SHP77 treated with DMSO at 0.1 percent for 48 hours (cell line): ENCODE results near the gene SHPK.

Experiments used
- DNase-seq: peaks from one replicate; lab custom pipeline; 2025; lab: John Stamatoyannopoulos, UW

Gene SHPK

DNA sequence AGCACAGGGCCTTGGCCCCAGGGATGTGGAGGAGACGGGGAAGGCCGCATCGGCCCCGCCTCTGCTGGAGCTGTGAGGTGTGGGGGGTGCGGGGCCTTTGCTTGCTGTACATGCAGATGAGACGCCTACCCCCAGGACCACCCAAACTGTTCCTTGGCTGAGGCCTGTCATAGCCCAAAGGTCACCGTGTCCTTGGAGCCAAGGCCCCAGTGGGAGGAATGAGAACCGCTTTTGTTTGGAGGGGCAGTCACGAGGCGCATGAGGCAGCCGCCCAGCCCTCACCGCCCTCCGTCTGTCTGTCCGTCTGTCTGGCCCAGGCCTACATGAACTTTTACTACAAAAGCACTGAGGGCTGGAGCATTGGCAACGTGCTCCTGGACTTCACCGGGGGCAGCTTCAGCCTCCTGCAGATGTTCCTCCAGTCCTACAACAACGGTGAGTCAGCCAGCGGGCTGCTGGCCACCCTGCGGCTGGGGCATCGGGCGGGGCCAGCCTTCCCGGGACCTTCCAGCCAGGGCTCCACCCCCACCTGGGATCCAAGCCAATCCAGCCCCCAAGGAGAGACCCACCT lies 23.6 kb upstream of the SHPK start:
- no peak for DNase-seq

DNA sequence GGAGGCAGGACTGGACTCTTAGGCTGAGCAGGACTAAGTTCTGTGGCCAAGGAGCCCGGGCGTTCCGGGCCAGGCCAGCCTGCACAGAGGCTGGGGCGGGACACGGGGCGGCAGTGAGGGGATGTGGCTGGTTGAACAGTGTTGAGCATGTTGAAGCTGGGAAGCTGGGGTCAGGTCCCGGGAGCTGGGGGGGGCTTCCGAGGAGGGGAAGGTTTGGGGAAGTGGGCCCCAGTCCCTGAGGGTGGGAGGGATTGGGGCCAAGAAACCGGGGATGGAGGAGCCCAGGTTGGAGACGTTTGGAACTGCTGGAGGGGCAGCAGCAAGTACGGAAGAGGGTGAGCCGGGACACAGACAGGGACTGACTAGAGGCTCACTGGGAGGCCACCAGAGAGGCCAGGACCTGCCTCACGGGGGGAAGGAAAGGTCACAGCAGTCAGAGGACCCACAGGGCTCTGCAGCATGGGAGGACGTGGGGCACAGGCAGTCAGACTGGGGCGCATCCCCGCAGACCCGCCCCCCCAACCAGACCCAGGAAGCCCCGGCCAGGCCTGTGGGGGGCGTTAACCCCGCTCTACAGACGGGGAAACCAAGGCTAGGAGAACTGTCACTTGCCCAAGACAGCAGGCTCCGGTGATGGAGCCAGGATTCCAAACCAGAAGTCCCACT lies 22.9 kb upstream of the SHPK start:
- no peak for DNase-seq

DNA sequence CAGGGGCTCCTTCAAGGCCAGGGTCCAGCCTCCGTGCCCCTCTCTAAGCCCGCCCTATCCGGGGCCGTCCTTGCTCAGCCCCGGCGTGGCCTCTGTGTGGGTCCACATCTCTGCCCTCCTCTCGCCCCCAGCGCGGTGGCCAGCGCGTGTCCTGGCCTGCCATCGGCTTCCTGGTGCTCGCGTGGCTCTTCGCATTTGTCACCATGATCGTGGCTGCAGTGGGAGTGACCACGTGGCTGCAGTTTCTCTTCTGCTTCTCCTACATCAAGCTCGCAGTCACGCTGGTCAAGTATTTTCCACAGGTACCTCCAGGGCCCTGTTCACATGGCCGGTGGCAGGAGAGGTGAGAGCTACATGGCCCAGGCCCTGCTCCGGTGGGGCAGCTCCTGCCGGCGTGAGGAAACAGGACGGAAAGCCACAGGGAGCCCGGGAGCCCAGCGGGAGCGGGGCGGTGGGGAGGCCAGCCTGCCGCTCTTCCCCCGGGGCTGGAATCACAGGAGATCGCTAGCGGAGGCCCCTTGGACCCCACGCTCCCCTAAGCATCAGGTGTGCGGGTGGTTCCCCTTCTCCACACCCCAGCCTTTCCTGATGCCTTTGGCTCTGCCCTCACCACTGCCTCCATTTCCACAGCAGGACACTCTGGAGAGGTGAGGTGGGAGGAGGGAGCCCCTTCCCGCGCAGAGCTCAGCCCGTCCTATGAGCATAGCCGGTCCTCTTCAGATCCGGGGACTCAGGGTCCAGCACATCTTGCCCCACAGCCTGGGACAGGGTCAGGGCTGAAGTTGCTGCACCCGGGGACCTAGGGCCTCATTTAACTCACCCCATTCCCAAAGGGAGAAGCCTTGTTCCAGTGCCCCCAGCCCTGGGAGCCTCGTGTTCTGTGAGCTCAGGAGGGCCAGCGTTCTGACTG lies 22.1 kb upstream of the SHPK start:
- no peak for DNase-seq

DNA sequence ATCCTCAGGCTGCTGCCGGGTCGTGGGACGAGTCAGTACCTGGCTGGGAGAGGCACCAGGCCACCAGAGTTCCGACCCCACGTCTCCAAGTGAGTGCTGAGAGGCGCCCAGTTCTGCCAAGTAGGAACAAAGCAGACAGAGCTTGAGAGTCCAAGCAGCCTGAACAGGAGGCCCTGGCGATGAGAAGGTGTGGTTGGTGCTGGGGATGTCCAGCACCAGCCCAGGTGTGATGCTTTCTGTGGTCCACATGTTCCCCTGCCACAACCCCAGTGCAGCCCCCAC lies 21.5 kb upstream of the SHPK start:
- no peak for DNase-seq

DNA sequence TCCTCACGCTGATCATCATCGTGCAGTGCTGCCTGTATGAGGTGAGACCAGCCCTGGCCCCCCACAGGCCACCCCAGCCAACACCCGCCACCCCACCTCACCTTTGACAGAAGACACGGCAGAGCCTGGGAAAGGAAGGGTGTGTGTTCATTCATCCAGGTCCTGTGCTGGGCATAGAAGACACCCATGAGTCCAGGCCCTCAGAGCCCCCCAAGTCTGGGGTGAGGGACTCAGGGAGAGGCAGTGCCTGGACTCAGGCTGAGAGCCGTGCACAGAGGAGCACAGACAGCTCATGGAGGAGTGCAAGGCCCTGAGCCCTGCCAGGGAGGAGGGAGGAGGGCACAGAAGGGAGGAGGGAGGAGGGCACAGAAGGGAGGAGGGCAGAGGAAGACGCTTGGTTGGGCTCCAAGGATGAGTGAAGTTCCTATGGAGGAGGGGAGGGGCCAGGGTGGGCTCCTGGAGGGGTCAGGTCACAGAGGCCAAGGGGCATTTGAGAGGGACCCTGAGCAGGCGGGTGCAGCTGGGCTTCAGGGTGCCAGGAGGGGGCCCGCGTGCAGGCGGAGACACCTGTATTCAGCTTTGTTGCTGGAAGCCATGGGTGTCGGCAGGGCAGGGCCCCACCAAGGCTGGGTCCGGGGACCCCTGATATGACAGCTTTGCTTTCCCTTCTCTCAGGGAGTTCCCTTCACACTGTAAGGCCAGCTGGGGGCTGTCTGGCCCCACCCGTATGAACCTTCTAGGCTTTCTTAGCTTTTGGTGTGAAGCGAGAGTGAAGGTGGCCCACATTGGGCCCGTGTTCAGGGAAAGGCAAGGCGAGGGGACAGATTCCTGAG lies 20.9 kb upstream of the SHPK start:
- DNase-seq: no peak

DNA sequence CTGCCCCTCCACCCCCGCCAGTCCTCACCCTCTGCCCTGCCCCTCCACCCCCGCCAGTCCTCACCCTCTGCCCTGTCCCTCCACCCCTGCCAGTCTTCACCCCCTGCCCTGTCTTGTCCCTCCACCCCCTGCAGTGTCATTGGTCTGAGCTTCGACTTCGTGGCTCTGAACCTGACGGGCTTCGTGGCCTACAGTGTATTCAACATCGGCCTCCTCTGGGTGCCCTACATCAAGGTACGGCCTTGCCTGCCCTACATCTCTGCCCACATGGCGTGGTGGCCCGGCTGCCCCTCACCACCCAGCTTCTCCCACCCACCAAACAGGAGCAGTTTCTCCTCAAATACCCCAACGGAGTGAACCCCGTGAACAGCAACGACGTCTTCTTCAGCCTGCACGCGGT lies 20.3 kb upstream of the SHPK start:
- no peak for DNase-seq

DNA sequence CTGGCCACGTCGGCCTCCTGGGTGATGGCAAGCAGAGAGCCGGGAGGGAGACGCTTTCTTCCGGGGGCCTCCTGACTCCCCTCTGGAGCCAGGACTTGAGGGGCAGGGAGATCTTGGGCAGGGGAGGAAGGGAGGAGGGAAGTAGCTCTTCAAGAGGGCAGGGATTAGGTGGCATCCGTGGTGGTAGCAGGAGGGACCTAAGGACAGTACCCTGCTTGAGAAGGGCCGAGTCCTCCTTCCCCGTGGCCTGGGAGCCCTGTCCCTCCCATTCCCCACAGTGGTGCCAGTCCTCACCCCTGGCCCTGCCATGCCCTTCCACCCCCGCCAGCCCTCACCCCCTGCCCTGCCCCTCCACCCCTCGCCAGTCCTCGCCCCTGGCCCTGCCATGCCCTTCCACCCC lies 19.7 kb upstream of the SHPK start:
- DNase-seq: no peak

DNA sequence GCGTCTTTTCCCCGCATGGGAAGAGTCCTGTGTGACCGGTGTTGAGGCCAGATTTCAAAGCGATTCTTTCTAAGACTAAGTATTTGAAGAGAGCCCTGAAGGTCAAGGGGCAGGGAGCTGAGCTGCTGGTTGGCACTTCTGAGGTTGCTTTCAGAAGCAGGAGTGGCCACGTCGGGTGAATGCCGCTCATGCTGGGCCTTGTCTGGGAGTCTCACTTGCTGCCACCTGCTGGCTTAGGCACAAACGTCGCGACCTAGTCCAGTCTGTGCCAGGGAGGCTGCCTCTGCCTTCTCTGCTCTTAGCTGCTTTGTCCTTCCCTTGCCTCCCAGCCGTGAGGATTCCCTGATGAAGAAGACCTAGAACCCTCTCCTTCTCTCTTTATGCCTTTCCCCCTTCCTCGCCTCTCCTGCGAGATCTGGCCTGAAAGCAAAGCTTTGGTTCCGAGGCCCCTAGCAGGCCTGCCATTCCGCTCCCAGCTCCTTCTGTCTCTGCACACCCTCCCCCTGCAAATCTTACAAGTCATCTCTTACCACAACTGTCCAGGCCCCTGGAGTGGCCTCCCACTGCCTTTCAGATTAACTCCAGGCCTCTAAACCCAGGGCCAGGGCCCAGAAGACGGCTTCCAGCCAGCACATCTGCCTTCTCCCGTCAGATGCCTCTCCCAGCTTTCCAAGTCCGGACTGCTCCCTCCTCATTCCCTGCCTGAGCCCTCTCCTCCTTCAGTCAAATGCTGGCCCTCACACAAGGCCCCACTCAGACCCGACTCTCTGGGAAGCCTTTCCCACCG lies 11.9 kb upstream of the SHPK start:
- DNase-seq: no peak

DNA sequence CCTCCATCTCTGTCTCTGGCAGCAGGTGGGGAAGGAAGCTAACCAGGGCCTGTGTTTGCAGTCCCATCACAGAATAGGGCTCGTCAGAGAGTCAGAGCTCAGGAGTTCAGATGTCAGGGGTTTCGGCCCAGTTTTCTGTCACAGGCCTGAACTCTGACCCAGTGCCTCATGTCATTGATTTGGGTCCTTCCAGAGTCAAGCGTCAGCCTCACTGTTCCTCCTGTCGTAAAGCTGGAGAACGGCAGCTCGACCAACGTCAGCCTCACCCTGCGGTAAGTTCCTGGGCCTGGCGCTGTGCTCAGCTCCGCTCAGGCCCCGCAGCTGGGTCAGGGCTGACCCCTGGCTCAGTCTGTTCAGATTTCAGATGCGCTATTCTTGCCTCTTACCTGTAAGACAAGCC lies 11.2 kb upstream of the SHPK start:
- no peak for DNase-seq

DNA sequence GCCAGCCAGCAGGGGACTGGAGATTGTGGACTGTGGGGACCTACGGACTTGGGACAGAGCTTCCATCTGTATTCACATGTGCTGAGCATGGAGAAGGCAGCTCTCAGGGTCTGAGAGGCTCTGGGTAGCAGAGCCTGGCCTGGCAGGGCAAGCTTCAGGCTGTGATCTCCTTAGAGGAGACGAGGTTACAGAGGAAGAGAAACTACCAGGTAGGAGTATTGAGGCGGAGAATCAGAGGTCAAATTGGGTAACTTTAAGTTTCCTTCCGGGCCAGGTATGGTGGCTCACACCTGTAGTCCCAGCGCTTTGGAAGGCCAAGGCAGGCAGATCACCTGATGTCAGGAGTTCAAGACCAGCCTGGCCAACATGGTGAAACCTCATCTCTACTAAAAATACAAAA lies 9.3 kb upstream of the SHPK start:
- no peak for DNase-seq

DNA sequence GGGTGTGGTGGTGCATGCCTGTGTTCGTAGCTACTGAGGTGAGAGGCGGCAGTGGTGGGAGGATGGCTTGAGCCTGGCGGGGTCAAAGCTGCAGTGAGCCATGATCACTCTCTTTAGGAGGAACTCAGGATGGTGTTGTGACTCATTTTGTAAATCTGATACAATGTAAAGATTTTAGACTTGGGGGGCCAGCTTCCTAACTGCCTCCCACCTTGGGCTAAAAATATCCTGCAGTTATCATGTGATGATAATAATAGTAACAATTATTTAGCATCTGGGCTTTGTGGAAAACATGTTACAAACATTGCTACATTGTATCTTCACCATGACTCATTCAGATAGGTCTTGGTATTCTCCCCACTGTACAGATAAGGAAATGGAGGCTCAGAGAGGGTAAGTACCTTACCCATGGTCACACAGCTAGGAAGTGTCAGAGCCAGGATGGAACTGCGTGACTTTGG lies 7.9 kb upstream of the SHPK start:
- DNase-seq: no peak

DNA sequence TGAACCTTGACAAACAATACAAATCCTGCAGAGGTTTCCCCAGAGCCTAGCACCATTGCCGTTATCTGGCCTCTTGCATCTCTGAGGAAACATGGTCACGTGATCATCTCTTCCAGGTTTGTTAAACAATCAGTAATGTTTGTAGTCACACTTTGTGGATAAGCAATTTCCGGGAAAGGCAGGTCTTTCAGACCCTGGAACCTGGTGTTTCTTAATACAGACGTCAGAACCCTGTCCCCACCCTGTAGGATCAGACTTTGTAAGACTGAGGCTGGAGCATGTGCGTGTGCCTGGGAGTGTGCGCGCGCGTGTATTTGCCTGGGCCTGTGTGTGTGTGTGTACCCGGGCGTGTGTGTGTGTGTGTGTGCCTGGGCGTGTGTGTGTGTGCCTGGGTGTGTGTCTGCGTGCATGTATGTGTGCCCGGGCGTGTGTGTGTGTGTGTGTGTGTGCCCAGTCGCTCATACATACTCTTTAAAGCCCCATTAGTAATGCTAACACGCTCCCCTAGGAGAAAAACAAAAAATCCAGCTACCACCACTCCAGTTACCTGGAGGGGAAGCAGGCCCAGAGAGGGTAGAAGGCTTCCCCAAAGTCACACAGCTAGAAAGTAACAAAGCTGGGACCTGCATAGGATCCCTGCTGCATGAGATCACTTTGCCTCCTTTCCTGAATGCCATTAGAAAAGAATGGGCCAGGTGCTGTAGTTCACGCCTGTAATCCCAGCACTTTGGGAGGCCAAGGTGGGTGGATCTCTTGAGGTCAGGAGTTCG lies 5.9 kb upstream of the SHPK start:
- DNase-seq: no peak

DNA sequence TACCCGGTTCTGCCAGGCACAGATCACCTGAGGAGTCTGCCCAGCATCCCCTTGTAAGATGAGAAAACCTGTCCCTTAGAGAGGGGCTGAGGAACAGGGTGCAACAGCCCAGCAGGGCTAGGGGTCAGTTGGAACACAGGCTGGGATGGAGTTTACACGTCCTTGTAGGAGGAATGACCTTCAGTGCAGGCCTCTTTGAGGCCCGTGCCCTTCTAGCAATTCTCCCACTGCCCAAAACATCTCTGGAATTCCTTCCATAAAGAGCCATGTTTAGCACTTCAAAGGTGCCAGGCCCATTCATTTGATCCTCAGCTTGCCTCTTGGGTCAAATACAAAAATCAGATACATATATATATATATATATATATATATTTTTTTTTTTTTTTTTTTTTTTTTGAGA lies 5.0 kb upstream of the SHPK start:
- no peak for DNase-seq

DNA sequence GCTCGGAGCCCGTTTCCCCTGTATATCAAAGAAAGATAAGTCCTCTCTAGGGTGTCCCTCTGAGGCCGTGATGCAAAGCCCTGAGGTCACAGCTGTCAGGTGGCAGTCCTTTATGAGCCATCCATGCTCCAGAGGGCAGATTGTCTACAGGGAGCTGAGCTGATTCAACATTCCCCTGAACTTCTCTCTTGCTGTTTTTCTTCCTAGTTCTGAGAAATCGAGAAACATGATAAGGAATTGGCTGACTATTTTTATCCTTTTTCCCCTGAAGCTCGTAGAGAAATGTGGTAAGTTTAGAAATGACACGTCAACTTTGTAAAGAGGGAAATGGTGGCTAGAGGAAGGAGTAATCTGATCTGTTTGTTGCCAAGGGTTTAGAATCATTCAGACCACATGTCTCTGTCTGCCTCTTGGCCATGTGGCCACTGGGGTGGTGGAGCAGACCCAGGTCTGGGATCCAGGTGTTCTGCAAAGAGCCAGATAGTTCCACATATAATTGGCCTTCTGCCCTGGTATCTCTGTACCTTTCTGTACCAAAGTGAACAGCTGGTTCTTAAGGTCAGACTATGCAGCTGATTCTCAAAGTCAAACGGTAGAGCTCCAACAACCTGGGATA lies 4.0 kb upstream of the SHPK start:
- DNase-seq: no peak

DNA sequence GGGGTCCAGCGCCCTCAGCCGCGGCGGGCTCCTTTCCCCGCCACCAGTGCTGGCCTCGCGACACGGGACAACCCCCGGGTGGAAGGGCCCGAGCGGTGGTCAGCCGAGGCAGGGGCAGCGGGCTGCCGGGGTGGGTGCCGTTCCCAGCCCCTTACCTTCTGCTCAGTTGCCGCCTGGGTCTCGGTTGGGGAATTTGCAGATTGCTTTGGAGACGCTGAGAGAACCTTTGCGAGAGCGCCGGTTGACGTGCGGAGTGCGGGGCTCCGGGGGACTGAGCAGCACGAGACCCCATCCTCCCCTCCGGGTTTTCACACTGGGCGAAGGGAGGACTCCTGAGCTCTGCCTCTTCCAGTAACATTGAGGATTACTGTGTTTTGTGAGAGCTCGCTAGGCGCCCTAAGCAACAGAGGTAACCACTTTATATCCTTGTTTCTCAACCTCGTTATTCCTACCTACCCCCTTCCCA lies 891 bp upstream of the SHPK start:
- DNase-seq: no peak

DNA sequence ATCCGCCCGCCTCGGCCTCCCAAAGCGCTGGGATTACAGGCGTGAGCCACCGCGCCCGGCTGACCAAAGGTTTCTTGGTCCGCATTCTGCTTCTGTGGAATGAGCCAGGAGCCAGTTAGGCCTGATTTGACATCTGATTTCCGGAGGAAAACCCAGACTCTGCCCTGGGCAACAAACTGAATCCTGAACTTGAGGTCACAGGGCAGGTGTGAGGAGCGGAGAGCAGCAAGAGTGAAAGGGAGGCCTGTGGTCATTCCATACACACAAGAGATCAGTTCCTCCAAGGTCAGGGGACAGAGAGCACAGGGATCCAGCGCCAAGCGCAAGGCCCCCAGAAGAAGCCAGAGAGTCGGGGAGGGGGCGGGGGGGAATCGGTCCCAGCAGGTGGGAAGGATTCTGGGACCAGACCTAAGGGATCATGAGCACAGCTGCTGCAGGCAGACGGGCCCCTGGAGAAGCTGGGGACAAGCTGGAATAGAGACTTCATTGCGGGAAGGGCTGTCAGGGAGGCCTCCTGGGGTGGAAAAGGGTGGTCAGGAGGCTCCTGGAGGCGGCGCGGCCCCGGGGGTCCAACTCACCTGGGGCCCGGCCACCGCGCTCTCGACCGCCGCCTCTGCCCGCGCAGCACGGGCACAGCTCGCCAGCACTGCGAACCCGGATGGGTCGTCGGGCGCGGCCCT lies 436 bp downstream of the SHPK start:
- no peak for DNase-seq

DNA sequence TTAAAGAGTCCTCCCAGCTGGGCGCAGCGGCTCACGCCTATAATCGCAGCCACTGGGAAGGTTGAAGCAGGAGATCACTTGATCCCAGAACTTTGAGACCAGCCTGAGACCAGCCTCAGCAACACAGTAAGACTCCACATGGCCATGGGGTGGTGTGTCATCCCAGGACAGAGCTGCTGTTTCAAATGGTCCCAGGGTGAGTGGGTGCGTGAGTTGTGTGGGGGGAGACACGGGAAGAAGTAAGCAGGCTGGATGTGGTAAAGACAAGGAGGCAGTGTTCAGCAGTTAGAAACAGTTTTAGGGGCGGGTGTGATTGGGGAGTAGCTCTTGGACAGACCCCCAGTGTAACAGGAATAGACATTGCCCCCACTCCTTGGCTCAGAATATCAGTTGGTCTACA lies 3.8 kb downstream of the SHPK start:
- no peak for DNase-seq

DNA sequence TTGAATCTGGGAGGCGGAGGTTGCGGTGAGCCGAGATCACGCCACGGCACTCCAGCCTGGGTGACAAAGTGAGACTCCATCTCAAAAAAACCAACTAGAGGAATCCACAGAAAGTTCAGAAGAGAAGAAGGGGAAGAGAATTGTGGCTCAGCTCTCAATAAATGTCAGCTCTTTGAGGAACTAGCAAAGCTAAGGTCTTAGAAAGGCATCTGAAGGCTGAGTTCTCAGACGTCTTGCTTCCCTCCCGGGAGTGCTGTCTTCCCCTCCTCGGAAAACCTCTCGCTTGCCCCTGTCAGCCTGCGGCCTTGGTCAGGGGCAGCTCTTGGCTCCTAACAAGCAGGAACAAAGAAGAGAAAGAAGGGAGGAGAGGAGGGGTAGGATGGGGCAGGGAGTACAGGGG lies 5.3 kb downstream of the SHPK start:
- no peak for DNase-seq

DNA sequence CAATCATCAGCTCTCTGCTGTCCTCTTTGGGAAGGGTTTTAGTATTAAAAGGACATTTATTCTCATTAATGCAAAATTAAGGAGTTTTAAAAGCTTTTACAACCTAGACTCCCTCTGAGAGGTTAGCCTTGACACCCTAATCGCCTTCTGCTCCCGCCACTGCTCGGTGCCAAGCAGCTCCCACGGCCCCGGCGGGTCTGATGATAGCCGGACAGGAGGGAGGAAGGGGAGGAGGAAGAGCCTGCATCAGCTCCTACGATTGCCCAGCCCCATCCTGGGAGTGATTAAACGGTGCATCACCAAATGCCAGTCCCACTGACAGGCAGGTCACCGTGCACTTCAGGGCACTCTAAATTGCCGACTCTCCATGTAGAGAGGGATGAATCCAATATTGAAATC lies 8.3 kb downstream of the SHPK start:
- DNase-seq: no peak
